ENCODE measurements around the gene GDF11.
"Not testable (repeated sequence)": the region's sequence is repeated elsewhere in the genome, so short reads cannot be mapped to it uniquely, and the experiment has no call there.

GDF11 gene

GRCh38 chr12:55736076-55736475, 6.8 kb upstream of the GDF11 start:
- in situ Hi-C loops (cut with MboI; ENCODE audit: low pct_unique_long_range_greater_than_20kb, low sequenced_read_pairs), result no loop called here
- DNase-seq, result no peak

GRCh38 chr12:55736780-55737580, 5.9 kb upstream of the GDF11 start:
- DNase-seq, result peak; percentile 85
- in situ Hi-C loops (cut with MboI; ENCODE audit: low pct_unique_long_range_greater_than_20kb, low sequenced_read_pairs), result no loop called here

GRCh38 chr12:55737581-55738122, 5.3 kb upstream of the GDF11 start:
- in situ Hi-C loops (cut with MboI; ENCODE audit: low pct_unique_long_range_greater_than_20kb, low sequenced_read_pairs), result no loop called here
- DNase-seq, result no peak

- in situ Hi-C loops (cut with MboI; ENCODE audit: low pct_unique_long_range_greater_than_20kb, low sequenced_read_pairs), result no loop called here
- DNase-seq, result peak; percentile 89
These were observed 4.5 kb upstream of the GDF11 start for GRCh38 chr12:55738123-55739024.

DNA sequence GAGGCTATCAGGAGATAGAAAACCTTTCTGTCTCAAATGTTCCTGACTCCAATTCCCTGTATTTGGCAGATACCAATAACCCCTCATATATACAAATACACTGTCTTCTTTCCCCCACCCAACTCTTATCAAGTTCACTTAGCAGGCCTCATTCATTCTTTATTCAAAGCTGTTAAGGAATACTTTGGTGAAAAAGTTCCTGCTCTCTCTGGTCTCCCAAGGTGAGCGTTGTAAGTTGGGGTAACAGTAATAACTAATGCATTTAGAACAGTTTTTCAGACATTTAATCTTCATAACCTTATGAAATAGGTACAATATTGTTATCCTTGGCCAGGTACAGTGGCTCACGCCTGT, 3.9 kb upstream of the GDF11 start:
- in situ Hi-C loops (cut with MboI; ENCODE audit: low pct_unique_long_range_greater_than_20kb, low sequenced_read_pairs), result no loop called here
- DNase-seq, result no peak

DNA sequence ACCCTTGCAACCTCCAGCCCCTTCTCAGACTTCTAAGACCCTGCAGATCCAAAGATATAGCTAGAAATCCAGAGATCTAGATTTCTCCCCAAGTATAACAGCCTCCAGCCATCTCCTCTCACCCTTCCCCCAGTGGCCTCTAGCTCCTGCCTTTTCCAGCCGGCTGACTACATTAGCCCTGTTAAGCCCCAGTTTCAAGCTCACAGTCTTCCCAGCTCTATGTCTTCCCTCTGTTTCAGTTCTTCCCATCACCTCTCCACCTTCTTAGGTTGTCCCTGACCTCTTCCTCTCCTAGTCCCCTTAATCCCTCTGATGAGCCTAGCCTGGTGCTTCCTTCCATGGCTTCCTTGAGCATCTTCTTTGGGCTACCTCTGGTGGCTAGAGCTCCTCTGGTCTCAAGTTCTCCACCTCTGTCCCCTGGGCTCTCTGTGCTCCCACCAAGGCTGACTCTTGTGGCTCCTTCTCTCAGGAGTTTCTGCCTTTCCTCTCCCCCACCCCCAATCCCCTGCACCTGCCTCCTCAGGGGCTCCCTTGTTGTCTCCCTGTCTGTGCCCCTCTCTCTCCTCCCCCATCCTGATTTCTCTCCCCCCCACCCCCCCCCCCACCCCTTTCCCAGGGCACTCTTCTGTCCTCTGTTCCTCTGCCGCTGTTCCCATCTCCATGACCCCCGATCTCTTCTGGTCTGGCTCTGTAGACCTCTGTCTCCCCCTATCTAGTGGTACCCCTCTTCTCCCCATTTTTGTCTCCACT, 816 bp upstream of the GDF11 start:
- no peak for DNase-seq
- in situ Hi-C loops (cut with MboI; ENCODE audit: low pct_unique_long_range_greater_than_20kb, low sequenced_read_pairs), result no loop called here

DNA sequence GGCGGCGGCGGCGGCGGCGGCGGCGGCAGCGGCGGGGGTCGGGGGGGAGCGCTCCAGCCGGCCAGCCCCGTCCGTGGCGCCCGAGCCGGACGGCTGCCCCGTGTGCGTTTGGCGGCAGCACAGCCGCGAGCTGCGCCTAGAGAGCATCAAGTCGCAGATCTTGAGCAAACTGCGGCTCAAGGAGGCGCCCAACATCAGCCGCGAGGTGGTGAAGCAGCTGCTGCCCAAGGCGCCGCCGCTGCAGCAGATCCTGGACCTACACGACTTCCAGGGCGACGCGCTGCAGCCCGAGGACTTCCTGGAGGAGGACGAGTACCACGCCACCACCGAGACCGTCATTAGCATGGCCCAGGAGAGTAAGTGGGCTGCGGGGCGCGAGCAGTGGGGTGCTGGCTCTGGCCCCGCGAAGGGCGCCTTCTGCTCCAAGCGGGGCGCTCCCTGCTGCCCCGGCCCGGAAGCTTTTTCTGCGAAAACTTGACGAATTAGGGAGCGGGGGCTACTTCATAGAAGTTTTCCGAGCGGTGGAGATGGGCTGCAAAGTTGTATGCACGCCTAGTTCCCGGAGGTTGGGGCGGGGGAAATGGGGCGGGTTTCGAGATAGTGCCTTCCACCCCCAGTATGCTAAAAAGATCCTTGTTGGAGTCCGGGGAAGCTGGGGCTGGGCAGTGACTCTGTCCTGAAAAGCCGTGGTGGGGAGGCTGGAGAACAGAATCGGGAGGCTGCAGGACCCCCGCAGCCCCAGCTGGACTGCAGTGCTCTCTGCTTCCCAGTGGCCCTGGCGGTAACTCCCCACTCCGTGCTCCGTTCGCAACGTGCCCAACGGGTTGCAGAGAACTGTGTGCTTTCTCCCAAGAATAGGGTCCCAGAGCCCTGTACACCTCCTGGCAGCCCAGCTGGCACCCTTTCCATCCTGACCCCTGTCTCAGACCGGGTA, 751 bp downstream of the GDF11 start:
- DNase-seq, result peak; percentile 56
- in situ Hi-C loops (cut with MboI; ENCODE audit: low pct_unique_long_range_greater_than_20kb, low sequenced_read_pairs), result no loop called here

GRCh38 chr12:55744340-55745030, 1.6 kb downstream of the GDF11 start:
- in situ Hi-C loops (cut with MboI; ENCODE audit: low pct_unique_long_range_greater_than_20kb, low sequenced_read_pairs), result no loop called here
- peak; percentile 49 for DNase-seq

DNA sequence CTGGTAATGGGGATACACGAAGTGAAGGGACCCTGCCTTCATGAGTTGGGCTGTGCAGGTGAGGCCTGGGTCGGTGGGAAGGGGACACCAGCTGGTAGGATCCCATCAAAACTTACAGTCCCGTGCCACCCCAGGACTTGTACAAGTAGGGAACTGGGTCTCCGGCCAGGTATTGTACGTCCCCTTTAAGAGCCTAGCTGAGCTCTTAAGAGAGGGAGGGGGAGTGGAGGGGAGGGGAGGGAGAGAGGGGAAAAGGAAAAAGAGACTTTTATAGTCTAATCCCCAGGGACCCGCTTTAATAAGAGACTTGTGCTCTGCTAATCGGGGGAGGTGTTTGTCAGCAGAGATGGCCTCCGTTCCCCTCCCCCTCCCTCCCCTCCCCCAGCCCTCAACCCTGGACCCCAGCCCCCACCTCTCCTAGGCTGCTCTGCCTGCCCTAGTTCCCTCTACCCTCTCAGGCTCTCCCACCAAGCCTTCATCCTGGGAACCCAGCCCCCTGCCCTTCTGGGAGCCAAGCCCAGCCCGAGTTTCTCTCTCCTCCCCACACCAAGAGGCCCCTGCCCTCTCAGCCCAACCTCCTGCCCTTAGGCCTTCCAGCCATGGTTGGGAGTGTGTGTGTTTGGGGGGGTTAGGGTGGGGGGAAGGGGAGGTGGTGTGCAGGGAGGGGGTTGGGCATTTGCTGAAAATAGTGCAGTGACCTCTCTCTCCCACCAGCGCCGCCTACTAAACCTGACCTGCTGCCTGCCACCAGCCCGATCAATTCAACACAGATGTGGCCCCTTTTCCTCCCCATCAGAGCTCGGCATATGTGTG, 2.6 kb downstream of the GDF11 start:
- peak; percentile 36 for DNase-seq
- in situ Hi-C loops (cut with MboI; ENCODE audit: low pct_unique_long_range_greater_than_20kb, low sequenced_read_pairs), result no loop called here

DNA sequence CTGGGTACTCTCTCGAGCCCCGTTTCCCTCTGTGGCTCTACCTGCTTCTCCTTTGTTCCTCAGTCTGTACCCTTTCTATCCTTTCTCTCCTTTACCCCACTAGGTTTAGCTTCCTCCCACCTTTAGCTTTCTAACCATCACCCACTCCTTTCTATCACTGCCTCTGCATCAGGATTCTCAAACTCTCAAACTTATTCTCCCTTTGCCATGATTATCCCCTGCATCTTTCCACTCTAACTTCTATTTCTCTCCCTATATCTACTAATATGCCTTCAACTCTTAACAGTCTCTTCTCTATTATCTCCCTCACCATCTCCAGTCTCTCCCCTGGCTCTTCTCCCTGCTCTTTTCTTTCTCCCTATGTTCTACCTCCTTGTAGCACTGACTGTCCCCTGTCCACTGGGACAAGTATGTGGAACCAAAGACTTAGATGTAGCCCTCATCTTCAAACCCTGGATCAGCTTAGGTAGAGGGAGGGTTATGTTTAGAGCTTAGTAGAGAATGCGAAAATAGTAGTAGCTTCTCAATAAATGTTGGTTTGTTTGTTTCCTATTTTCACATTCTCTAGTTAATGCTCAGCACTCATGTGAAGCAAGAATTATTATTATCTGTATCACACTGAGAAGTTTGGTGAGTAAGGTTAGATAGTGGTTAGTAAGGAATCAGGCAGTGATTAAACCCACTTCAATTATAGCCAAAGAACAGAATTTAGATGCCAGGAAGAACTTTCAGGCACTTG, 3.4 kb downstream of the GDF11 start:
- in situ Hi-C loops (cut with MboI; ENCODE audit: low pct_unique_long_range_greater_than_20kb, low sequenced_read_pairs), result no loop called here
- no peak for DNase-seq

DNA sequence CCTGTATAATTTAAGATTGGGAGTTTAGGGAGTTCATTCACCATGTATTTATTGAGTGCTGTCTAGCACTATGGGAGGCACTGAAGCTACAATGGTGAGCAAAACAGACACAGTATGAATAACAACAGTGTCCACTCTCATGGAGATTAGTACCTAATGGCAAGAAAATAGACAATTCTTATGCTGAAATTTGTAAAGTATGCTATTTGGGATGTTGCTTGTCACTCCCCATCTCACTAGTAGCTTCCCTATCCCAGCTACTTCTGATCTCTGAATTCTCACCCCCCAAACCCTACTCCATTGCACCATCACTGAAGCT, 4.0 kb downstream of the GDF11 start:
- in situ Hi-C loops (cut with MboI; ENCODE audit: low pct_unique_long_range_greater_than_20kb, low sequenced_read_pairs), result no loop called here
- DNase-seq, result no peak

DNA sequence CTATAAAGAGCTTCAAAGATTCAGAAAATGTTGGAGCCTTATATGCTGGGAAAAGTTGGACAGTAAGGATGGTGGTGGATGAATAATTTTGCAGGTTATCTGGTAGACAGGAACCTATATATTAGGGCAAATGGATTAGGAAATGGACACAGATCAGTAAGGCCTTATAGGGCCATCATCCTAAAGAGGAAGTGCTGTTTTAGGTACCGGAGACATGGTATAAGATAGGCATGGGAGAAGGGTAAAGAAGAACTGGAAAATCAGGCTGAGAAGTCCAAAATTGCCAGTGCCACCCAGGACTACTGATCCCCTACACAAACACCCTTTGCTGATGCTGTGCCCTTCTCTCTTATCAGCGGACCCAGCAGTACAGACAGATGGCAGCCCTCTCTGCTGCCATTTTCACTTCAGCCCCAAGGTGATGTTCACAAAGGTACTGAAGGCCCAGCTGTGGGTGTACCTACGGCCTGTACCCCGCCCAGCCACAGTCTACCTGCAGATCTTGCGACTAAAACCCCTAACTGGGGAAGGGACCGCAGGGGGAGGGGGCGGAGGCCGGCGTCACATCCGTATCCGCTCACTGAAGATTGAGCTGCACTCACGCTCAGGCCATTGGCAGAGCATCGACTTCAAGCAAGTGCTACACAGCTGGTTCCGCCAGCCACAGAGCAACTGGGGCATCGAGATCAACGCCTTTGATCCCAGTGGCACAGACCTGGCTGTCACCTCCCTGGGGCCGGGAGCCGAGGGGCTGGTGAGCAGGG, 5.5 kb downstream of the GDF11 start:
- DNase-seq, result no peak
- in situ Hi-C loops (cut with MboI; ENCODE audit: low pct_unique_long_range_greater_than_20kb, low sequenced_read_pairs), result no loop called here

- in situ Hi-C loops (cut with MboI; ENCODE audit: low pct_unique_long_range_greater_than_20kb, low sequenced_read_pairs), result no loop called here
- no peak for DNase-seq
These were observed 12.3 kb downstream of the GDF11 start for GRCh38 chr12:55755246-55755645.

DNA sequence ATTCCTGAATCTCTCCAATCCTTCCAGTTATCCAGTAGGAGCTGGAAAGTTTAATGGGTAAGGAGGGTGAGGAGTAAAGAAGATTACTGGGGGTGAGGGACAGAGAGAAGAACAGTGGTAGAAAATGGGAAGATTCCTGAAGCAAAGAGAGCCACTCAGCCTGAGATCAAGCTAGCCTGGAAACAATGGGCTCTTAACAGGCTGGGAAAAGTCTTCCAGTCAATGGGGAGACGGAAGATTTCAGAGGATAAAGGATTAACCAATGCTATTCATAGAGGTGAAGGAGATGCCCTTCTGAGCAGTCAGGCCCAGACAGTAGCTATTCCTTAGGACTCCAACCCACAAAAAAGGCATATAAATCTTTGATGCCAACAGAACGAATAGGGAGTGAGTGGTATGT, 14.8 kb downstream of the GDF11 start:
- in situ Hi-C loops (cut with MboI; ENCODE audit: low pct_unique_long_range_greater_than_20kb, low sequenced_read_pairs), result no loop called here
- DNase-seq, result no peak

DNA sequence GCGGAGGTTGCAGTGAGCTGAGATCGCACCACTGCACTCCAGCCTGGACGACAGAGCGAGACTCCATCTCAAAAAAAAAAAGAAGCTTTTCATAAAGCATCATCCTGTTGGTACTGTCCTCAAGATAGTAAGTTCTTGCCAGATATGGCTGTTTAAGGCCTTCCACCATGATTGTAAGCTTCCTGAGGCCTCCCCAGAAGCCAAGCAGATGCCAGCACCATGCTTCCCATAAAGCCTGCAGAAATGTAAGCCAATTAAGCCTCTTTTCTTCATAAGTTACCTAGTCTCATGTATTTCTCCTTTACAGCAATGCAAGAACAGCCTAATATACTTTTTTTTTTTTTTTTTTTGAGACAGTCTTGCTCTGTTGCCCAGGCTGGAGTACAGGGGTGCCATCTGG, 15.7 kb downstream of the GDF11 start:
- in situ Hi-C loops (cut with MboI; ENCODE audit: low pct_unique_long_range_greater_than_20kb, low sequenced_read_pairs); DNase-seq: not testable (repeated sequence)

DNA sequence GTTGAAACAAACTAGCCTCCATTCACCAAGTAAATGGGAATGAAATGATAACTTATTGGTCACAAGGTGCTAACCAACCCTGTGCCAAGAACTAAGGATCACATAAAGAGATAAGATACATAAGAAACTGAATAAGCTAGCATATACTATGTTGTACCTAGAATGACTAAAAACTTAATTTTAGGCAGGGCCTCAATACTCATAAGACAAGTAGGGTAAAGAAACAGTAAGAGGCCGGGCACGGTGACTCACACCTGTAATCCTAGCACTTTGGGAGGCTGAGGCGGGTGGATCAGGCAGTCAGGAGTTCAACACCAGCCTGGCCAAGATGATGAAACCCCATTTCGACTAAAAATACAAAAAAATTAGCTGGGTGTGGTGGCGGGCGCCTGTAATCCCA, 17.7 kb downstream of the GDF11 start:
- in situ Hi-C loops (cut with MboI; ENCODE audit: low pct_unique_long_range_greater_than_20kb, low sequenced_read_pairs), result no loop called here
- DNase-seq, result no peak
